Epidermal melanocyte (primary cell): ENCODE measurements around the gene WAPL.

Experiments
- DNase-seq: peaks from one replicate; pipeline ENCODE4 v3.0.0; 2011; ENCODE audit warnings: low spot score; ENCODE audit not compliant: insufficient read length

The WAPL gene

DNA sequence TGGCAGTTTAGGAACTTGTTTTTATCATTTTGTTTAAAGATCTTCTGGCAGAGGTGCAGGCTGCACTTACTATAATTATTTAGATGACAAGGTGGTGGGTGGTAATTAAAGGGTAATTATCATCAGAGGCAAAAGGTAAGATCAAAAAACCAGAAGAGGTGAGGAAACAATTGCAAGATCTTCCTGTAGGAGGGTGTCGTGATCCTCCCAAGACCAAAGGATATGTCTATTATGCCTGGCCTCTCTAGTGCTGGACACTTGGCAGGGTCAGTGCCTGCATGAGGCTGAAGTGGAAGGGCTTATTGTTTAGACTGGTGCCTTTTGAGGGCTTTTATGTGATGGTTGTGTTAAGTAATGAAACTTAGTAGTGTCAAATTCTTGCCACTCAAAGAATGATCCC, 1.8 kb upstream of the WAPL start:
- DNase-seq = no peak

DNA sequence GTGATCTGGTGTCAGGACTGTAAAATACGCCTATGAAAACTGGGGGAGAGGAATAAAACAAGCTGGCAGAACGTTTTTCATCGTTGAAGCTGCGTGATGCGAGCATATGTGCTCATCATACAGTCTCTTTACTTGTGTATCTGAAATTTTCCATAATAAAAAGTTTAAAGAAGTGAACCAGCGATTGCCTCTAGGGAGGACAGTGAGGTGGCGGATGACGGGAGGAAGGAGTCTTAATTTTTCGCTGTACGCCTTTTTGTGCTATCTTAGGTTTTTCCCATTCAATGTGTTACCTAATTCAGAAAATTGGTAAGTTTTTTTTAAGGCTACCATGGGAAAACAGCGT, 891 bp upstream of the WAPL start:
- DNase-seq = no peak

DNA sequence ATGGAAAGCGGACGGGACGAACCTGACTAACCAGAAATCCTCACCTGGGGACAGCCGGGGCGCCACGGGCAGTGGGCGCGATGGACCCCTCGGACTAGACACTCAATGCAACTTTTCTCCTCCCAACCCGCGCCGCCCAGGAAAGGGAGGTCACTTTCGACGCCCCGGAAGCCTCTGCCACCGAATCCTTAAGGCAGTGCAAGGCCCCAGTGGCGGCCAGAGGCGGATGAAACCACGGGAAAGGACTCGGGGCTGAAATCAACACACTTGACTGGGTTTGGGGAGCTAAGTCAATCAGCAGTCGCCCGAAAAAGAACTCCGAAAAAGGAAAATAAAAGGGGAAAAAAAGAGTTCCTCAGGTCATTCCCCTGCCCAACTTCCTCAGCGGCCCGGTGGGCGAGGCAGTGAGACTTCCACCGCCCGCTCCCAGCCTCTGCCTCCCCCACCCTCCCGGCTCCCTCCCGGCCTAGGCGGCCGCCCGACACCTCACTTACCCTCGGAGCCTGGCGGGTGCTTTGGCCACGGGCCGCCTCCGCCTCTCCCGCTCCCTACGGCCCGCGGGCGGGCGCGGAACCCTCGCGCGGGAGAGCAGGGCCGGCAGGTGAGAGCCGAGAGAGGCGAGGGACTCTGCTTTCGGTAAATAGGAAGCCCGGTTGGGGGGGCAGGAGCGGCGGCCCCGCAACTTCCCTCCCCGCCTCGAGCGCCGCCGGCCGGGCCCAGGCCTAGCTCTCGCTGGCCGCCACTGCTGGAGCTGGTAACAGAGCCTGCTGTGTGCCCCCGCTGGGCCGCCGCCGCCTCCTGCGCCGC, 518 bp downstream of the WAPL start:
- DNase-seq = peak; percentile 64

DNA sequence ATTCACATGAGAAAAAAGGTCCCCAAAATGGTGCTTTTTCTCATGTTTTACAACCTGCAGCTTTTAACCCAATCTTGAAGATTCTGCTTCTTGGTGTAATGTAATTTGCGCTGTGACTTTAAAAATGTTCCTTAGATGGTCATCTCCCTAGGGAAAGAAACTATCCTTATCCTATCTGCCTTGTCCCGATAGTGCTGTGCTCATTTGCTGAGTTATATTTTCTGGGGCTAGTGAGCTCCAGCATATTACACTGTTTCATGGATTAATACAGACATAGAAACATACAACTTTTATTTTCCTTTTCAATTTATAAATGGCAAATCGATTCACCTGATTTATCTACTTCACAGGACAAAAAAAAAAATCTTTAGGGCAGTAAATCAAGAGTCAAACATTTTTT, 2.8 kb downstream of the WAPL start:
- DNase-seq = no peak

DNA sequence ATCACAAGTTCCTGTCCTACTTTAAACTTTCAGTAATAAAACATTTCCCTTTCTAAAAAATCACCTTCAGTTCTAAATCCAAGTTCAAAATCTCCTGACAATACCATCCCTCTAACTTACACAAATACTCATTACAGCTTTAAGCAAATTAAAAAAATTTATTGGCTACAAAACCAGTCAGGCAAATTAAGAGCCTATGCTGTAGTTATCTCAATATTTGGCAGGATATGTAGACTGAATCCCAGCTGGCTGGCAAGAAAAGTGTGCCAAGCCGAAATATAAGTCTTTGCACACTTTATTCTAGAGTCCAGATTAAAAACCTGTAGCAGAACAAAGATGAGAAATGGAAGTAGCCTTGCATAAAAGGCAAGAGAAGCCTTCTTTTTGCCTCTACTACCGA, 9.5 kb downstream of the WAPL start:
- no peak for DNase-seq

DNA sequence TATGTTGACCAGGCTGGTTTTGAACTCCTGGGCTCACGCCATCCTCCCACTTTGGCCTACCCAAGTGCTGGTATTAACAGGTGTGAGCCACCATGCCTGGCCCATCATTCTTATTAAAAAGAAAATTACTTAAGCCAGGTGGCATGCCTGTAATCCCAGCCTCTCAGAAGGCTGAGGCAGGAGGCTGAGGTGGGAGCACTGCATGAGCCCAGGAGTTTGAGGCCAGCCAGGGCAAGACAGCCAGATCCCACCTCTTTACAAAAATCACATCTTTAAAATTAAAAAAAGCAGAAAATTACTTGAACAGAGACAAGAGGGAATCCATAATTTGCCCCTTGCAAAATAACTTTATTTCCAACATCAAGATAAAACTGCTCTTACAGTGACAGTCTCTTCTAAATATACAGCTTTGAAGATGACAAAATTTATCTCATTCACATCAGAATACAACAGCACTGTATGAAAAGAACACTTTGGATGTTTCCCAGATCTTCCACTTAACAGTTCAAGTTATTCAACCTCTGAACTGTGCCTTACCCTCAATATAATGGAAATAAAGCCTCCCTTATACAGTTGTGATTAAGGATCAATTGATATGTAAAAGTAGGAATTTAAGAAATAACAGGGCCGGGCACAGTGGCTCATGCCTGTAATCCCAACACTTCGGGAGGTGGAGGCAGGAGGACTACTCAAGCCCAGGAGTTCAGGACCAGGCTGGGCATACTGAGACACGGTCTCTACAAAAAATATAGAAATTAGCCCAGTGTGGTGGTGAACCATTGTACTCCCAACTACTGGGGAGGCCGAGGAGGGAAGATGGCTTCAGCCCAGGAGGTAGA, 10.3 kb downstream of the WAPL start:
- no peak for DNase-seq

DNA sequence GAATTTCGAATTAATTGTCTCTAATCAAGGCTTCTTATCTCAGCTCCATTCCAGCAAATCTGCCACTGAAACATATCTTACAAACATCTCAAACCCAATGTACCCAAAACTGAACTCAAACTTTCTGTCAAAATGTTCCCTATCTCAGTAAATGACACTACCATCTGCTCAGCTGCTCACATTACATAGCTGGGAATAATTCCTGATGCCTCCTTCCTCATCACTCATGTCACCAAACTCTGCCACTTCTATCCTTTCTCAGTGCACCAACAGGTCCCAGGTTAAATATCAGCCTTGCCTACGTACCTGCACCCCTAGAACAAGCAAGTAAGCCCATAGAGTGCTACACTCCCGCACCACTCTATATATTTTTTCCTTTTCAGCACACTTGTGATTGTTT, 12.4 kb downstream of the WAPL start:
- DNase-seq = no peak

DNA sequence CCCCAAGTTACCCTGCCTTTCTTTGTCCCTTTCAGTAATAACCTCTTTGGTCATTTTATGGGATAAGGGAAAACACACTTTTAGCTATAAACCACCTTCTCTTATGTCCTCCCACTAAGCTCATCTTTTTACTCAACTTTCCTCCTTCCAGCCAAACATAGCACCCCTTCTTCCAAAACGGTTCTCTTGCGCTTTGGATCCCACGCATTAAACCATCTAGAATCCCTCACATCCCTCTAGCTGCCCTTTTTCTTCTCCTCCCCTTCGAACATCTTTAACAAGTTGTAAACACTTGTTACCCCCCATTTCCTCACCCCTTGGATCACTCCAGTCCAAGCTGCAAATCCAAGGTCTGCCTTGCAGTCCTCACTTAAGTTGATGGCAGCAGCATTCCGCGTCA, 13.4 kb downstream of the WAPL start:
- DNase-seq = no peak

DNA sequence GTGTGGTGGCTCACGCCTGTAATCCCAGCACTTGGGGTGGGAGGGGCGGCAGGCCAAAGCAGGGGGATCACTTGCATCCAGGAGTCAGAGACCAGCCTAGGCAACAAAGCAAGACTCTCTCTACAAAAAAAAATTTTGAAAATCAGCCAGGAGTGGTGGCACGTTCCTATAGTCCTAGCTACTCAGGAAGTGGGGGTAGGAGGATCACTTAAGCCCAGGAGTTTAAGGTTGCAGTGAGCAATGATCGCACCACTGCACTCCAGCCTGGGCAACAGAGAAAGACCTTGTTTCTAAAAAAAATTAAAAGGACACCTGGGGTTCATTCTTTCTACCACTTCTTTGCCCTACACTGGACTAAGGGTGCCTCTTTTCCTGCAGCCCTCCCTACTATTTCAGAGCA, 15.1 kb downstream of the WAPL start:
- no peak for DNase-seq

DNA sequence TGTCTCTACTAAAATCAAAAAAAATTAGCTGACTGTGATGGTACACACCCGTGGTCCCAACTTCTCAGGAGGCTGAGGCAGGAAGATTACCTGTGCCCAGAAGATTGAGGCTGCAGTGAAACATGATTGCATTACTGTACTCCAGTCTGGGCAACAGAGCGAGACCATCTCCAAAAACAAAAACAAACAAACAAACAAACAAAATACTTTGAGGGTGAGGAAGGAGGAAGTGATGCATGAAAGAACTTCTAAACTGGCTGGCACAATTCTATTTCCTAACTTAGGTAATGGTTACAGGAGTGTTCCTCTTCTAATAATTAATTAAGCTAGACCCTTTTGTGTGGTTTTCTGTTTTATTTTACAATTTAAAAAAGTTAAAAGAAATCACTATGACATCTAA, 15.5 kb downstream of the WAPL start:
- DNase-seq = no peak

DNA sequence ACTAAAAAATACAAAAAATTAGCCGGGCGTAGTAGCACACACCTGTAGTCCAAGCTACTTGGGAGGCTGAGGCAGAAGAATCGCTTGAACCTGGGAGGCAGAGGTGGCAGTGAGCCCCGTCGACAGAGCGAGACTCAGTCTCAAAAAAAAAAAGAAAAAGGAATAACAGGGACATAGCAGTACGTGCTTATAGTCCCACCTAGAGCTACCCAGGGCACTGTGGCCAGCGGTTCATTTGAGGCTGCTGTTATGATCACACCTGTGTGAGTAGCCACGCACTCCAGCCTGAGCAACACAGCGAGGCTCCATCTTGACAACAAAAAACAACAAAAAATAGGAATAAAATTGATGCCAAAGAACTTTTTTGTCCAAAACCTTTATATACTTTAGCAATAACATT, 17.1 kb downstream of the WAPL start:
- DNase-seq = no peak

DNA sequence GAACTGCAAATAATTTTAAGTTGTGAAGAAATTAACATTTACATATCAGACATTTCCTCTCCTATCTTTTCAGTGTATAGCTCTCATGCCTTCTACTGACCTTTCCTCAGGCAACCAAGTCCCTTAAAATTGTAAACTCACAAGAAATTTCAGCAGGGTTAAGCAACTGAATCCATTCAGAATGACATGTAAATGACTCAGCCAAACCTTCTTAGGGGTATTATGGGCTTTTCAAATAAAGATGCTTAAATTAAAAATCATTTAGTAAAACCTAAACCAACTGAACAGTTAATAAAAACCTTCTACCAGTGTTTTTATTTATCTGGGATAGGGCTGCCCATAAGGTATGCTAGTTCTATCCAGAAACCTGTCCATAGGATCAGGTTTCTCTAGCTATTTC, 20.7 kb downstream of the WAPL start:
- no peak for DNase-seq

DNA sequence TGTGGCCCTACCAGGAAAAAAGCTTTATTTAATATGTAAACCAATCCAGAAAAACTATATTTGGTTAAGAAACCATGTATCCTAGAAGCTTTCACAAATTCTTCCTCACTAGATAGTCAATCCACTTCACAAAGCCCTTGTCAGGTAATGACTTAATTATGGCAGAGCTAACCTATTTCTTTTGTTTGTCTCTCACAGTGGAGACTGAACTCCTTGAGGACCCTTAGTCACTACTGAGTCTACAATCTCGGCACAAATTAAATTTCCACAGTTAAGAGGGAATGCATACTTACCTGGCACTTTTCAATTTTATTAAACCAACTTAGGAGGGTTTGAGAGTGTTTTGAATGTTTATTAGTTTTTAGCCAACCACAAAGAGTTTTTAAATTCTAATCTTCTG, 23.0 kb downstream of the WAPL start:
- DNase-seq = no peak

DNA sequence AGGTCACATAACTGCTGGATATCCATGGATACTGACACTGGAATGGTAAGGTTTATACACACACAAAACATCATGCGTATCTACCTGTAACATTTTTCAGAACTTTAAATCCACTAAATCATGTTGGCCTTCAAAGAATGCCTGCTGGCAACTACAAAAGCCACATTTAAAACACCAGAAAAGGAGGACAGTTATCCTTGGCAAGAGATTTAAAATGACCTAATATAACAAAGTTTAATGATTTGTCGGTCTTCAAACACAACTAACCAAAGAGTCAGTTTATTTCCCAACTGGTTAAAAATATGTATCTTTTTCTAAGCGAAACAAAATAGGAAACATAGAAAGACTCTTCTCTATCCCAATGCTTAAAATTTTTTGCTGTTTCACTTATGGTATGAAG, 24.0 kb downstream of the WAPL start:
- no peak for DNase-seq

DNA sequence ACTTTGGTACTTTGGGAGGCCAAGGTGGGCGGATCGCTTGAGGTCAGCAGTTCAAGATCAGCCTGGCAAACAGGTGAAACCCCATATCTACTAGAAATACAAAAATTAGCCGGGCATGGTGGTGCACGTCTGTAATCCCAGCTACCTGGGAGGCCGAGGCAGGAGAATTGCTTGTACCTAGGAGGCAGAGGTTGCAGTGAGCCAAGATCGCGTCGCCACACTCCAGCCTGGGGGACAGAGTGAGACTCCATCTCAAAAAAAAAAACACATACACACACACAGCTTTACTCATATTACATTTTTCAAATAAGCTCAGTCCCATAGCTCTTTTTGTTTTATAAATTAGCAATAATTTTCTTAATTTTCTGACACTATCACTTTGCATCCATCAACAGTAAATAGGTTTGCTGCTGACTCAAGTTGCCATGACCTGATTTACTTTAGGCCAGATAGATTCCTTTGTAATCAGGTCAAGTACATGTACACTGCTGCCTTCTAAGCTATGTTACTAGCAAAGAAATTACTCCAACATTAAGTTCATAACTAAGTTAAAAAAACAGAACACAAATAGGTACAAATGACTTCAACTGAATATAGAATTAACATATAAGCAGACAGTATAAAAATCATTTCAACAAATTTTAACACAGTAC, 31.5 kb downstream of the WAPL start:
- no peak for DNase-seq

DNA sequence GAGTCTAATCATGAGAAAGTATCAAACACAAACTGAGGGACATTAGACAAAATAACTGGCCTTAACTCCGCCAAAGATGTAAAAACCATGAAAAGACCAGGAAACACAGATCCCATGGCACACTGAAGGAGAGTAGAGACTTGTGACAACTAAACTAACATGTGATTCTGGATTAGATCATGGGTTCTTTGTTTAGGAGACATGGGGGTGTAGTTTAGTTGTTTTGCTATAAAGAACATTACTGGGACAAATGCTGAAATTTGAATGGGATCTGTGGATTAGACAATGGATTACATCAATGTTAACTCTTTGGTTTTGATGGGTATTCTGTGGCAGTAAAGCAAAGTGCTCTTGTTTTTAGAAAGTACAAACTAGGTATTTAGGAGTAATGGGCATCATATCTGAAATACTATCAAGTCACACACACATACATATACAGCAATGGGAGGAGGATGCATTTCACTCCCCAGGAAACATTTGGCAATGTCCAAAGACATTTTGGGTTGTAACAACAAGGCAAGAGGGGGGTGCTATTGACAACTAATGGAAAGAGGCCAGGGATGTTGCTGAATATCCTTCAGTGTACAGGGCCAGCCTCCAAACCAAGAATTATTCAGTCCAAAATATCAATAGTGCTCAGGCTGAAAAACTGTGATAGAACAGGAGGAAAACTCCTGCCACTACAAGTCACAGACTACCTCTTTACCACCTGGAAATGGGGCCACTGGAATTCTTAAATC, 32.4 kb downstream of the WAPL start:
- no peak for DNase-seq

DNA sequence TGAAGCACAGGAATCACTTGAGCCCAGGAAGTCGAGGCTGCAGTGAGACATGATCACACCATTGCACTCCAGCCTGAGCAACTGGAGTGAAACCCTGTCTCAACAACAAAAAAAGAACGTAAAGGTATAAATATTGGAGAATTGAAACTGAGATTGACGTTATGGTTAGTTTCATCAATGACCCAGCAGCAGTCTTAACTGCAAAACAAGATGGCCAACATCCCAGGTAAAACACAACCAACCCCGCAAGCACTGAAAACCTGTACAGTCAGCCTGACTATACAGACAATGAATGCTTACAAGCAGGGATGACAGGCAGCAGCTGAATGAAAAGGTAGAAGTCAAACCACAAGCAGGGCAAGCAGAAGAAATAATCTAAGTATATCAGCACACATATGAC, 34.7 kb downstream of the WAPL start:
- no peak for DNase-seq

DNA sequence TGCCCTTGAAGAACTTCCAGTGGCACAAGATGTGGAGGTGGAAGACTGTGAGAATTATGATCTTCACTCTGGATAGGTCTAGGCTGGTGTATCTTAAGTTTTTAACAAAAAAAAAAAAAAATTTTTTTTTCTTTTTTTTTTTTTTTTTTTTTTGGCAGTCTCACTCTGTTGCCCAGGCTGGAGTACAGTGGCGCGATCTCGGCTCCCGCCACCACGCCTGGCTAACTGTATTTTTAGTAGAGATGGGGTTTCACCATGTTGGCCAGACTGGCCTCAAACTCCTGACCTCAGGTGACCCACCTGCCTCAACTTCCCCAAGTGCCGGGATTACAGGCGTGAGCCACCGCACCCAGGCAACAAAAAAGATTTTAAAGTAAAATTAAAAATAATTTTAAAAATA, 37.9 kb downstream of the WAPL start:
- no peak for DNase-seq

DNA sequence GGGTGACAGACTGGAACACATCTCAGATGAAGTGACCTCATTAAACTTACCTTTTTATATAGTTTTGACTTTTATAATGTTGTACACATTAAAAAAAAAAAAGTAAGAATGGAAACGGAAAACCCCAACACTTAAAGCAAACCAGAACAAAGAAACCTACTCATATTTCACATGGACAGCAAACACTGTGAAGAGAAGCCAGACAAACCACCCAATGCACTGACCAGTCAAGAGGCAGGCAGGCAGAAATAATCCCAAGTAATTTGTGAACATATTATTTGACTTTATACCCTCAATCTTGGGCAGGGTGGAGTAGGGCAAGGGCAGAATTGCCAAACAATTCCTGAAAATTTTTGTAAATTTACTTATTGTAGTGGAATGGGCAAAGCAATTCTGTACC, 39.8 kb downstream of the WAPL start:
- no peak for DNase-seq

DNA sequence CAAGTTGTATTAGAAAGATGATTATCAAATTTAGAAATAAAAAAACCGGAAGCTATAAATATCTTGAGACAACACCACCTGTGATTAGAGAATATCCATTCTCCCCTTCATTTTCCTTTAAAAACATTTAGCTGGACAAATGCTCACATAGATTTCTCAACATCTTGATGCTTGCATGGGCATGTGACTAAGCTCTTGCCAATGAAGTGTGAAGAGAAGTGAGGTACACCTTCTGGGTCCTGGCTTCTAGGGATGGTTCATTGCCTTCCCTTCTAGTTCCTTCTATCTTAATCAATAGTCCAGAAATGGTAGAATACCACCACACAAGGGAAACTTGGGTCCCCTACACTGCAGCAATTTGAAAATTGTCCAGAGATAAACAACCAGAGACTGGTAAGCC, 41.0 kb downstream of the WAPL start:
- DNase-seq = no peak

DNA sequence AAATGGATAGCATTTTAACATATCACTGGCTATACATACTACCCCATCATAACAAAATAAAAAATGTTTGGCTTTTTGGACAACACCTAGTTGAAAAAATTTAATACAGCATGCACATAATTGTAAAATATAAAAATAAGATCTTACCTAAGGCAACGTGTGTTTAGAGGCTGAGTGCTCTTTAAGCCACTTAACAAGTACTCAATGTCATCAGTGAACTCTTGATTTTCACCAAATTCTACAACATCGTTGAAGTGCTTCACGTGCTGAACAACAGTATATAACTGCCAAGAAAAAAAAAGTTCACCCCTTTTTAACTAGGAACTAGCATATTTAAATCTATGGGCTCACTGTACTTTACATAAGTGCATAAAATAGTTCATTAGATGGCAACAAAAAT, 49.5 kb downstream of the WAPL start:
- no peak for DNase-seq
